ENCODE results near the gene AHCY. TPM values are rescaled to one million over a fixed set of nuclear protein-coding genes. Genes with fewer than 3 reads are reported as not detected.

The AHCY gene
- total and polyA plus RNA-seq, 2 of the 4 experiments (the other 2 are of a cell fraction) = 138 to 210 TPM

- H3K79me1 ChIP-seq (ENCODE audit: low read depth in 1 of 2, low read length in 2 of 2) = no peaks in the 10 kb centered on the region; a peak in 1 of 4 replicates
- POLR2A ChIA-PET (ENCODE audit: unreplicated experiment) = no interaction called here
- intact Hi-C loops (cut with micrococcal nuclease) = no loop called here
- no peak overlapping the region for H2BK120ac ChIP-seq (ENCODE audit: low read depth, low read length)
- no peak overlapping the region for H3K4me3 ChIP-seq (ENCODE audit: insufficient read depth, low read depth, low read length)
- no peak for TF ChIP-seq MAFK (IDR thresholded peaks at IDR 0.05; ENCODE audit: low read depth, low read length)
- no peak for TF ChIP-seq SMC3 (IDR thresholded peaks at IDR 0.05; ENCODE audit: low read depth, low read length)
- no peak for TF ChIP-seq MAZ (IDR thresholded peaks at IDR 0.05; ENCODE audit: borderline replicate concordance, low read depth, low read length)
- no peak for TF ChIP-seq MXI1 (IDR thresholded peaks at IDR 0.05; ENCODE audit: borderline replicate concordance, low read depth, low read length)
- TF ChIP-seq, protein P1, sequence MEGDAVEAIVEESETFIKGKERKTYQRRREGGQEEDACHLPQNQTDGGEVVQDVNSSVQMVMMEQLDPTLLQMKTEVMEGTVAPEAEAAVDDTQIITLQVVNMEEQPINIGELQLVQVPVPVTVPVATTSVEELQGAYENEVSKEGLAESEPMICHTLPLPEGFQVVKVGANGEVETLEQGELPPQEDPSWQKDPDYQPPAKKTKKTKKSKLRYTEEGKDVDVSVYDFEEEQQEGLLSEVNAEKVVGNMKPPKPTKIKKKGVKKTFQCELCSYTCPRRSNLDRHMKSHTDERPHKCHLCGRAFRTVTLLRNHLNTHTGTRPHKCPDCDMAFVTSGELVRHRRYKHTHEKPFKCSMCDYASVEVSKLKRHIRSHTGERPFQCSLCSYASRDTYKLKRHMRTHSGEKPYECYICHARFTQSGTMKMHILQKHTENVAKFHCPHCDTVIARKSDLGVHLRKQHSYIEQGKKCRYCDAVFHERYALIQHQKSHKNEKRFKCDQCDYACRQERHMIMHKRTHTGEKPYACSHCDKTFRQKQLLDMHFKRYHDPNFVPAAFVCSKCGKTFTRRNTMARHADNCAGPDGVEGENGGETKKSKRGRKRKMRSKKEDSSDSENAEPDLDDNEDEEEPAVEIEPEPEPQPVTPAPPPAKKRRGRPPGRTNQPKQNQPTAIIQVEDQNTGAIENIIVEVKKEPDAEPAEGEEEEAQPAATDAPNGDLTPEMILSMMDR (conservative IDR thresholded peaks at IDR 0.05; ENCODE audit: low read depth, low read length) = no peak
- no peak for TF ChIP-seq POLR2A (IDR thresholded peaks at IDR 0.05; ENCODE audit: low read depth, low read length)
- no peak overlapping the region for H3K9ac ChIP-seq (ENCODE audit: low read depth, low read length)
- CTCF ChIA-PET = no interaction called here
- no peak overlapping the region for H3K27ac ChIP-seq (ENCODE audit: insufficient read depth, low read length)
- DNase-seq = no peak
- H4K20me1 ChIP-seq (ENCODE audit: insufficient read depth, low read length) = no peaks in the 10 kb centered on the region
- no peak overlapping the region for H2BK15ac ChIP-seq (ENCODE audit: low read depth, low read length)
- no peak overlapping the region for H2AFZ ChIP-seq (replicated peaks; ENCODE audit: low read length, poor library complexity)
- no peak overlapping the region for H4K5ac ChIP-seq (ENCODE audit: low read depth, low read length)
- H2BK20ac ChIP-seq (ENCODE audit: low read depth, low read length) = no peak overlapping the region
- no peak overlapping the region for H2BK5ac ChIP-seq (ENCODE audit: low read depth, low read length, poor library complexity, severe bottlenecking)
- 0 out of 2 replicates have a peak, but pooled peaks cover 4% of the 10 kb centered on the region for H3K9me1 ChIP-seq (ENCODE audit: insufficient read depth, low read length)
- no CpG with 5 or more reads among the region's 4 CpGs for WGBS, 2 experiments (ENCODE audit: extremely low coverage in 2 of 2, insufficient read length in 1 of 2)
- H4K91ac ChIP-seq (ENCODE audit: insufficient read depth, low read depth, low read length) = no peak overlapping the region
- no peak for ATAC-seq (ENCODE audit: low read depth)
- H2AK5ac ChIP-seq (ENCODE audit: low read depth, low read length) = no peak overlapping the region
- no peaks in the 10 kb centered on the region for H3K4me1 ChIP-seq (ENCODE audit: control insufficient read depth, insufficient read depth, low read length)
- no peak overlapping the region for H3K4me2 ChIP-seq (ENCODE audit: low read depth, low read length)
- no peak overlapping the region for H3K23ac ChIP-seq (ENCODE audit: low read depth, low read length)
- peaks cover 60% of the 10 kb centered on the region for H3K36me3 ChIP-seq (ENCODE audit: control insufficient read depth, insufficient read depth, low read length)
- dilution Hi-C loops (cut with HindIII; ENCODE audit: low sequenced_read_pairs, unreplicated experiment) = no loop called here
- no peaks in the 10 kb centered on the region for H3K27me3 ChIP-seq (ENCODE audit: control insufficient read depth, insufficient read depth, low read length)
- H4K8ac ChIP-seq (ENCODE audit: low read depth in 2 of 2, low read length in 2 of 2) = no peak overlapping the region
- BruUV-seq (replicated peaks) = no TSS peak
- no peaks in the 10 kb centered on the region for H3K9me3 ChIP-seq (ENCODE audit: control insufficient read depth, insufficient read depth, low read length)
- no peak overlapping the region for H3K4ac ChIP-seq (ENCODE audit: low read depth, low read length)
- H3K56ac ChIP-seq (ENCODE audit: extremely low read depth, insufficient read depth, low read length) = no peak overlapping the region
- H3K14ac ChIP-seq (replicated peaks; ENCODE audit: low read depth, low read length) = no peak overlapping the region
- no peak overlapping the region for H3K18ac ChIP-seq (ENCODE audit: low read depth, low read length)
- H2AK9ac ChIP-seq (replicated peaks; ENCODE audit: low read depth, low read length, poor library complexity) = no peak overlapping the region
- in situ Hi-C loops (cut with MboI; ENCODE audit: low sequenced_read_pairs) = loop anchor here (10.0 kb wide), 1 partner anchor 87 kb away; no protein-coding TSS in a partner anchor
These were observed 21.1 kb downstream of the AHCY start for GRCh38 chr20:34282041-34282440.

Measured in IMR-90 (cell line).